Gastroesophageal sphincter (tissue), 4 donors: ENCODE results near the gene CHST3. TPM values are rescaled to one million over a fixed set of nuclear protein-coding genes. Genes with fewer than 3 reads are reported as not detected.

Experiments used
- ATAC-seq: fragments of 150-250 bp; one replicate; pipeline ENCODE4 v1.9.1; 2016; ENCODE audit warnings: mild to moderate bottlenecking, moderate library complexity
- H3K27ac ChIP-seq, 4 donors: fragments of 200-600 bp; sonication (generic) in 3 of 4; 1 replicate in 3 of 4; 2 replicates in 1 of 4; pipeline ENCODE4 v1.5.1; 2016 to 2019
- H3K27me3 ChIP-seq: fragments of 200-600 bp; sonication (generic); one replicate; pipeline ENCODE4 v1.5.1; 2019
- H3K36me3 ChIP-seq, 2 donors: fragments of 200-600 bp; sonication (generic); one replicate each; pipeline ENCODE4 v1.5.1; 2019; ENCODE audit warnings: control low read depth in 1 of 2
- H3K4me1 ChIP-seq, 3 donors: fragments of 200-600 bp; sonication (generic); 1 replicate in 2 of 3; 2 replicates in 1 of 3; pipeline ENCODE4 v1.5.1; 2016 to 2019; ENCODE audit warnings: control low read depth in 2 of 3
- H3K4me3 ChIP-seq, 2 donors: fragments of 200-600 bp; sonication (generic); one replicate each; pipeline ENCODE4 v1.5.1; 2019; ENCODE audit warnings: mild to moderate bottlenecking in 1 of 2, moderate library complexity in 1 of 2
- H3K9me3 ChIP-seq, 3 donors: fragments of 200-600 bp; sonication (generic); one replicate each; pipeline ENCODE4 v1.5.1; 2017 to 2019; ENCODE audit warnings: control low read depth in 2 of 3
- EP300 ChIP-seq: sonication (generic); formaldehyde crosslinking; IDR thresholded peaks from one replicate; pipeline ENCODE4 v1.6.1; 2017; ENCODE audit warnings: antibody characterized with exemption, mild to moderate bottlenecking
- POLR2A ChIP-seq, 2 donors: fragments of 450-650 bp; IDR thresholded peaks; one replicate each; pipeline ENCODE4 v1.6.1; 2017; ENCODE audit warnings: antibody characterized with exemption in 2 of 2, mild to moderate bottlenecking in 2 of 2, moderate library complexity in 1 of 2
- POLR2AphosphoS5 ChIP-seq: sonication (generic); formaldehyde crosslinking; IDR thresholded peaks from one replicate; pipeline ENCODE4 v1.6.1; 2017; ENCODE audit warnings: antibody characterized with exemption
- WGBS, 2 donors: methylation state at CpG; one replicate each; pipeline ENCODE4 v1.1.5; 2018; ENCODE audit warnings: low coverage in 1 of 2; 5-methylcytosine and 5-hydroxymethylcytosine counted together
- total RNA-seq, 4 donors: library from RNA; depleted of rRNA; stranded (reverse); fragments of >200 nt; gene quantifications; one replicate each; pipeline ENCODE4 v1.1.0, GENCODE V29; 2016
- TF ChIP-seq, protein P1 (sequence below), 4 experiments: fragments of 200-600 bp in 2 of 4; fragments of 450-650 bp in 2 of 4; sonication (generic) in 1 of 4; IDR thresholded peaks; one replicate each; pipeline ENCODE4 v1.5.1; 2017 to 2019; ENCODE audit warnings: antibody characterized with exemption in 4 of 4, mild to moderate bottlenecking in 2 of 4, moderate library complexity in 2 of 4

The CHST3 gene
- total RNA-seq, 4 donors from 2014 or later: 31.8 to 48.0 (median 37.3) TPM

DNA sequence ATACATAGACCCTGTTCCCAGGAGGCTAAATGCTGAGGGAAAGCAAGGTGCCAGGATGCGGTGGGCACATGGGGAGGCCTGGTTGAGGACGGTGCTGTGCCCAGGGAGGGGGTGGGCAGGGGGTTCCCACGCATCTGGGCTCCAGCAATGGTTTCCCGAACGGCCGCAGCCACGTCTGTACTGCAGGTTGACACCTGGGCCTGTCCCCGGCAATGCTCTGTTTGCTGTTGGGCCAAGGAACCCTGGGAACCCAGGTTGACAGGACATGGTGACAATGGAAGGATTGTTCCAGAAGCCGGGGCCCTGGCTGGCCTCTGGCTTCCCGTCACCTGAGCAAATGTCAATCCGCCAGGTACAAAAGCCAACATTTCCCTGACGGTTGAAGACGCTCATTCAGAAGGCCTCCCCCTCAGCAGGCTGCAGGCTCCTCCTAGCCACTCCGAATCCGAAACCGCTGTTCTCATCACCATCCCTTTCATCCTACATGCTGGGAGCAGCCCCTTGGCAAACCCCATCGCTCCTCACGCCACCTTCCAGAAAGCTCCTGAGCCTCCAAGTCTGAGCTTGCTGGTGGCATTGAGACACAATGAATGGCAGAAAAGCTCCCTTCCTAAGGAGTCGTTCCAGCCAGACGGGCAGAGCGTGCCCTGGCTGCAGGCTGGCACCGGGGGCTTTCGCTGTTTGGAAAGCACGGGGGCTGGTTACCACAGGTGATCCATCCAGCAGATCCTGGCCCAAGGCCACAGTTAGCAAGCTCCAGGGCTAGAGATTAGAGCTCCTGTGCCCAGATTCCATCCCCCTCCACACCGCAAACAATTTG lies 92.9 kb downstream of the CHST3 start:
- Histone ChIP-seq H3K4me1 (no peaks in the 10 kb centered on the region), H3K4me3 (no peak overlapping the region), H3K27me3 (peaks cover 3% of the 10 kb centered on the region), H3K9me3 (no peaks in the 10 kb centered on the region), H3K27ac (no peak overlapping the region), H3K36me3 (no peaks in the 10 kb centered on the region)
- no peak for ATAC-seq
- TF ChIP-seq, protein P1, sequence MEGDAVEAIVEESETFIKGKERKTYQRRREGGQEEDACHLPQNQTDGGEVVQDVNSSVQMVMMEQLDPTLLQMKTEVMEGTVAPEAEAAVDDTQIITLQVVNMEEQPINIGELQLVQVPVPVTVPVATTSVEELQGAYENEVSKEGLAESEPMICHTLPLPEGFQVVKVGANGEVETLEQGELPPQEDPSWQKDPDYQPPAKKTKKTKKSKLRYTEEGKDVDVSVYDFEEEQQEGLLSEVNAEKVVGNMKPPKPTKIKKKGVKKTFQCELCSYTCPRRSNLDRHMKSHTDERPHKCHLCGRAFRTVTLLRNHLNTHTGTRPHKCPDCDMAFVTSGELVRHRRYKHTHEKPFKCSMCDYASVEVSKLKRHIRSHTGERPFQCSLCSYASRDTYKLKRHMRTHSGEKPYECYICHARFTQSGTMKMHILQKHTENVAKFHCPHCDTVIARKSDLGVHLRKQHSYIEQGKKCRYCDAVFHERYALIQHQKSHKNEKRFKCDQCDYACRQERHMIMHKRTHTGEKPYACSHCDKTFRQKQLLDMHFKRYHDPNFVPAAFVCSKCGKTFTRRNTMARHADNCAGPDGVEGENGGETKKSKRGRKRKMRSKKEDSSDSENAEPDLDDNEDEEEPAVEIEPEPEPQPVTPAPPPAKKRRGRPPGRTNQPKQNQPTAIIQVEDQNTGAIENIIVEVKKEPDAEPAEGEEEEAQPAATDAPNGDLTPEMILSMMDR (IDR thresholded peaks at IDR 0.05): no peak
- TF ChIP-seq EP300: no peak
- no peak for TF ChIP-seq POLR2AphosphoS5
- no peak for TF ChIP-seq POLR2A (IDR thresholded peaks at IDR 0.05)
- 89 to 92% methylated on average over 2 to 8 of the region's 25 CpGs for WGBS, 2 donors

DNA sequence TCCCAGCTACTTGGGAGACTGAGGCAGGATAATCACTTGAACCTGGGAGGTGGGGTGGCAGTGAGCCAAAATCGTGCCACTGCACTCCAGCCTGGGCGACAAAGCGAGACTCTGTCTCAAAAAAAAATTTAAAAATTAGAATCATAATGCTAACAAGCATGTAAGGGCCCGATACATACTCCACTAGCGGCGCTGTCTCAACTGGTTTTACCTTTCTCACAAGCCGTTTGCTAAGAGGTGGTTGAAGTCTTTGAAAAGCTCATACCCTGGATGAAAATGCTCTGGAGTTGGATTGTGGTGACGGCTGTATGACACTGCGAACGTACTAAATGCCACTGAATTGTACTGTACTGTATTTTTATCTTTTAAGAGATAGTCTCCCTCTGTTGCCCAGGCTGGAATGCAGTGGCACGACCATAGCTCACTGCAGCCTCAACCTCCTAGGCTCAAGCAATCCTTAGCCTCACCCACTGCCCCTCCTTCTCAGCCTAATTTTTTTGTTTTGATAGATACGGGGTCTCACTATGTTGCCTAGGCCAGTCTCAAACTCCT lies 94.2 kb downstream of the CHST3 start:
- H3K36me3 ChIP-seq: no peaks in the 10 kb centered on the region
- TF ChIP-seq POLR2AphosphoS5 (no peak), POLR2A (IDR thresholded peaks at IDR 0.05) (no peak)
- TF ChIP-seq, protein P1 (IDR thresholded peaks at IDR 0.05): no peak
- H3K4me3 ChIP-seq: no peak overlapping the region
- no peak overlapping the region for H3K27ac ChIP-seq
- WGBS, 2 donors: 85 to 88% methylated on average over 12 of the region's 12 CpGs
- no peak for ATAC-seq
- peaks cover 3% of the 10 kb centered on the region for H3K27me3 ChIP-seq
- H3K9me3 ChIP-seq: no peaks in the 10 kb centered on the region
- no peaks in the 10 kb centered on the region for H3K4me1 ChIP-seq

- no peak overlapping the region for H3K4me3 ChIP-seq
- H3K36me3 ChIP-seq: no peaks in the 10 kb centered on the region
- no peaks in the 10 kb centered on the region for H3K9me3 ChIP-seq
- H3K27ac ChIP-seq: no peak overlapping the region
- 45 to 52% methylated on average over 7 to 11 of the region's 21 CpGs for WGBS, 2 donors
- no peak for ATAC-seq
- peaks cover 3% of the 10 kb centered on the region for H3K27me3 ChIP-seq
- TF ChIP-seq, protein P1 (IDR thresholded peaks at IDR 0.05): no peak
- TF ChIP-seq POLR2A (IDR thresholded peaks at IDR 0.05): no peak
- no peak for TF ChIP-seq EP300
- no peak for TF ChIP-seq POLR2AphosphoS5
- H3K4me1 ChIP-seq: no peaks in the 10 kb centered on the region
Observed at GRCh38 chr10:72058989-72059842, 95.0 kb downstream of the CHST3 start.

- Histone ChIP-seq H3K4me1 (no peaks in the 10 kb centered on the region), H3K36me3 (no peaks in the 10 kb centered on the region), H3K9me3 (no peaks in the 10 kb centered on the region), H3K27ac (no peak overlapping the region), H3K4me3 (no peak overlapping the region), H3K27me3 (peaks cover 3% of the 10 kb centered on the region)
- WGBS, 2 donors: 76 to 87% methylated on average over 3 to 7 of the region's 19 CpGs
- TF ChIP-seq POLR2AphosphoS5 (no peak), POLR2A (IDR thresholded peaks at IDR 0.05) (no peak), EP300 (no peak)
- TF ChIP-seq, protein P1 (IDR thresholded peaks at IDR 0.05): no peak
- no peak for ATAC-seq
Observed at GRCh38 chr10:72059843-72060822, 95.9 kb downstream of the CHST3 start.
